Astrocyte (in vitro differentiated cells and primary cell): ENCODE results near the gene FBP1.

ENCODE experiments used
- CTCF ChIP-seq: IDR thresholded peaks from 2 replicates; pipeline ENCODE4 v1.5.1; 2011; ENCODE audit warnings: low read depth, mild to moderate bottlenecking, inconsistent platforms, low read length, moderate library complexity; ENCODE audit not compliant: insufficient read depth
- EZH2 ChIP-seq: IDR thresholded peaks from 2 replicates; pipeline ENCODE4 v1.6.1; 2012; ENCODE audit warnings: mild to moderate bottlenecking, low read length, inconsistent platforms; ENCODE audit not compliant: insufficient read depth

- no peak for TF ChIP-seq CTCF
- TF ChIP-seq EZH2: no peak
Measured at GRCh38 chr9:94610181-94610606, 29.1 kb downstream of the FBP1 start.
